ENCODE data around the gene CMSS1.

- TF ChIP-seq POLR2A (IDR thresholded peaks at IDR 0.05): no peak
- TF ChIP-seq, protein P1, sequence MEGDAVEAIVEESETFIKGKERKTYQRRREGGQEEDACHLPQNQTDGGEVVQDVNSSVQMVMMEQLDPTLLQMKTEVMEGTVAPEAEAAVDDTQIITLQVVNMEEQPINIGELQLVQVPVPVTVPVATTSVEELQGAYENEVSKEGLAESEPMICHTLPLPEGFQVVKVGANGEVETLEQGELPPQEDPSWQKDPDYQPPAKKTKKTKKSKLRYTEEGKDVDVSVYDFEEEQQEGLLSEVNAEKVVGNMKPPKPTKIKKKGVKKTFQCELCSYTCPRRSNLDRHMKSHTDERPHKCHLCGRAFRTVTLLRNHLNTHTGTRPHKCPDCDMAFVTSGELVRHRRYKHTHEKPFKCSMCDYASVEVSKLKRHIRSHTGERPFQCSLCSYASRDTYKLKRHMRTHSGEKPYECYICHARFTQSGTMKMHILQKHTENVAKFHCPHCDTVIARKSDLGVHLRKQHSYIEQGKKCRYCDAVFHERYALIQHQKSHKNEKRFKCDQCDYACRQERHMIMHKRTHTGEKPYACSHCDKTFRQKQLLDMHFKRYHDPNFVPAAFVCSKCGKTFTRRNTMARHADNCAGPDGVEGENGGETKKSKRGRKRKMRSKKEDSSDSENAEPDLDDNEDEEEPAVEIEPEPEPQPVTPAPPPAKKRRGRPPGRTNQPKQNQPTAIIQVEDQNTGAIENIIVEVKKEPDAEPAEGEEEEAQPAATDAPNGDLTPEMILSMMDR (IDR thresholded peaks at IDR 0.05): no peak
Observed at GRCh38 chr3:99948467-99949089, 130.9 kb downstream of the CMSS1 start.
